MM.1S (cell line): ENCODE results near the gene PBX4.

Experiments
- DNase-seq: peaks from one replicate; pipeline ENCODE4 v3.0.0-alpha.2; 2015
- H2AFZ ChIP-seq: fragments of 300-600 bp; sonication (generic); 2 replicates; pipeline ENCODE4 v1.6.0; 2016; ENCODE audit warnings: antibody characterized with exemption, low read length
- H3F3A ChIP-seq: fragments of 300-600 bp; sonication (generic); 2 replicates; pipeline ENCODE4 v1.6.1; 2016; ENCODE audit warnings: mild to moderate bottlenecking, antibody characterized with exemption, low read length, moderate library complexity, mixed read lengths; ENCODE audit not compliant: insufficient read depth
- H3K27ac ChIP-seq: fragments of 300-600 bp; sonication (generic); 2 replicates; pipeline ENCODE4 v1.5.1; 2016; ENCODE audit warnings: mild to moderate bottlenecking, low read length
- H3K27me3 ChIP-seq: fragments of 300-600 bp; sonication (generic); replicated peaks from 2 replicates; pipeline ENCODE4 v1.6.0; 2016; ENCODE audit warnings: low read length; ENCODE audit not compliant: insufficient read depth
- H3K36me3 ChIP-seq: fragments of 300-600 bp; sonication (generic); replicated peaks from 2 replicates; pipeline ENCODE4 v1.6.1; 2016; ENCODE audit warnings: mild to moderate bottlenecking, low read length, mixed read lengths; ENCODE audit not compliant: insufficient read depth
- H3K4me1 ChIP-seq: fragments of 300-600 bp; sonication (generic); 2 replicates; pipeline ENCODE4 v1.6.1; 2016; ENCODE audit warnings: low read length, mixed read lengths
- H3K4me2 ChIP-seq: fragments of 300-600 bp; sonication (generic); 2 replicates; pipeline ENCODE4 v1.6.0; 2016; ENCODE audit warnings: low read depth, low read length
- H3K4me3 ChIP-seq: fragments of 300-600 bp; sonication (generic); 2 replicates; pipeline ENCODE4 v1.5.1; 2016; ENCODE audit warnings: low read length, mixed read lengths
- H3K79me2 ChIP-seq: fragments of 300-600 bp; sonication (generic); 2 replicates; pipeline ENCODE4 v1.6.1; 2016; ENCODE audit warnings: mixed run types, low read length, mixed read lengths
- H3K9ac ChIP-seq: fragments of 300-600 bp; sonication (generic); 2 replicates; pipeline ENCODE4 v1.6.1; 2016; ENCODE audit warnings: low read length, mixed read lengths
- H3K9me2 ChIP-seq: fragments of 300-600 bp; sonication (generic); replicated peaks from 2 replicates; pipeline ENCODE4 v1.6.1; 2016; ENCODE audit warnings: mild to moderate bottlenecking, low read length, mixed read lengths; ENCODE audit not compliant: insufficient read depth
- H3K9me3 ChIP-seq: fragments of 300-600 bp; sonication (generic); replicated peaks from 2 replicates; pipeline ENCODE4 v1.6.1; 2016; ENCODE audit warnings: mild to moderate bottlenecking, low read length, mixed read lengths; ENCODE audit not compliant: insufficient read depth
- H4K20me1 ChIP-seq: fragments of 300-600 bp; sonication (generic); 2 replicates; pipeline ENCODE4 v1.6.1; 2016; ENCODE audit warnings: mild to moderate bottlenecking, low read length, moderate library complexity, mixed read lengths; ENCODE audit not compliant: insufficient read depth
- CTCF ChIP-seq: fragments of 300-600 bp; sonication (generic); IDR thresholded peaks from 2 replicates; pipeline ENCODE4 v1.5.1; 2016; ENCODE audit warnings: antibody characterized with exemption, low read length, mixed read lengths
- EZH2 ChIP-seq: fragments of 300-600 bp; sonication (generic); optimal IDR thresholded peaks from 2 replicates; pipeline ENCODE3; 2017; ENCODE audit warnings: low read depth, mild to moderate bottlenecking, antibody characterized with exemption, low read length, mixed read lengths
- EZH2phosphoT487 ChIP-seq: fragments of 300-600 bp; sonication (generic); IDR thresholded peaks from 2 replicates; pipeline ENCODE4 v1.6.1; 2018; ENCODE audit warnings: antibody characterized with exemption, low read length

The PBX4 gene

GRCh38 chr19:19530423-19530804 lies 88.1 kb downstream of the PBX4 start:
- no peaks in the 10 kb centered on the region for H3K4me1 ChIP-seq
- no peak for DNase-seq
- H3K36me3 ChIP-seq: no peaks in the 10 kb centered on the region

GRCh38 chr19:19529783-19530422 lies 88.6 kb downstream of the PBX4 start:
- Histone ChIP-seq H3K9ac (no peak overlapping the region), H3K4me2 (no peak overlapping the region)

More at GRCh38 chr19:19530423-19530804, 88.1 kb downstream of the PBX4 start:
- no peaks in the 10 kb centered on the region for H3K27me3 ChIP-seq
- H4K20me1 ChIP-seq: no peaks in the 10 kb centered on the region
- no peaks in the 10 kb centered on the region for H3K9me2 ChIP-seq
- H3F3A ChIP-seq: no peaks in the 10 kb centered on the region
- no peak for TF ChIP-seq CTCF
- no peak for TF ChIP-seq EZH2phosphoT487
- TF ChIP-seq EZH2: no peak
- H3K79me2 ChIP-seq: no peaks in the 10 kb centered on the region
- H3K9me3 ChIP-seq: no peaks in the 10 kb centered on the region
- H2AFZ ChIP-seq: no peak overlapping the region
- no peak overlapping the region for H3K9ac ChIP-seq
- no peak overlapping the region for H3K27ac ChIP-seq
- no peak overlapping the region for H3K4me3 ChIP-seq
- H3K4me2 ChIP-seq: no peak overlapping the region

GRCh38 chr19:19528721-19529490 lies 89.6 kb downstream of the PBX4 start, which contains the start of gene YJEFN3:
Gene YJEFN3, plus strand, starts transcription at chr19:19528911. Its CDS starts 22 bp downstream, at chr19:19528933.
- no peak within 1 kb of the TSS for H3K4me2 ChIP-seq
- no peaks in the 10 kb centered on the region for H3K9me2 ChIP-seq
- H4K20me1 ChIP-seq: no peaks in the 10 kb centered on the region
- H3K36me3 ChIP-seq: no peaks in the 10 kb centered on the region
- H3K27me3 ChIP-seq: no peaks in the 10 kb centered on the region
- no peaks in the 10 kb centered on the region for H3F3A ChIP-seq
- no peak within 1 kb of the TSS for H3K4me3 ChIP-seq
- no peaks in the 10 kb centered on the region for H3K4me1 ChIP-seq
- no peak within 1 kb of the TSS for H2AFZ ChIP-seq
- no peaks in the 10 kb centered on the region for H3K9me3 ChIP-seq
- DNase-seq: no peak
- no peaks in the 10 kb centered on the region; the same call in 1 of the 2 replicates for H3K79me2 ChIP-seq
- no peak within 1 kb of the TSS for H3K27ac ChIP-seq
- no peak within 1 kb of the TSS for H3K9ac ChIP-seq
- no peak for TF ChIP-seq EZH2phosphoT487
- no peak for TF ChIP-seq EZH2
- no peak for TF ChIP-seq CTCF

More at GRCh38 chr19:19529783-19530422, 88.6 kb downstream of the PBX4 start:
- Histone ChIP-seq H3K79me2 (no peaks in the 10 kb centered on the region), H3K36me3 (no peaks in the 10 kb centered on the region), H3K27ac (no peak overlapping the region), H2AFZ (no peak overlapping the region), H3K4me1 (no peaks in the 10 kb centered on the region), H4K20me1 (no peaks in the 10 kb centered on the region), H3K9me3 (no peaks in the 10 kb centered on the region), H3K4me3 (no peak overlapping the region), H3K27me3 (no peaks in the 10 kb centered on the region), H3F3A (no peaks in the 10 kb centered on the region), H3K9me2 (no peaks in the 10 kb centered on the region)
- DNase-seq: no peak
- TF ChIP-seq CTCF (no peak), EZH2 (no peak), EZH2phosphoT487 (no peak)
